ENCODE results near the gene TCHP. TPM values are rescaled to one million over a fixed set of nuclear protein-coding genes. Genes with fewer than 3 reads are reported as not detected.
A peak's percentile ranks its signal among the peaks of the same experiment; 100 is the strongest.

The TCHP gene
- total RNA-seq, 2 donors from 2014 or later = 26.1 to 31.9 TPM

DNA sequence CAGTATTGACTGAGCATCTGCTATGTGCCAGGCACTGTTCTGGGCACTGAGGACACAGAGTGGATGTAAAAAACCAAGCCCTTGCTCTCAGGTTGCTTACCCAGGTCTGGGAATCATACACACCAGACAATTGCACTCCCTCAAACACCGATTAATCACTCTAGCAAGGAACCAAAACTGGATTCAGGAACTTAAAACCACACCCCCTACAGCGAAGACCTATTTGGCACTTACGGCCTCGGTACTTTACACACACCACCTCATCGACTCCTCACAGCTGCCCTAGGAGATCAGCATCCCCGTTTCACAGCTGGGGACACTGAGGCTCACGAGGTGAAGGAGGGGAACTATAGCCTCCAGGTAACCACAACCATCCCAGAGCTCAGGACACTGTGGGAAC, 21.3 kb upstream of the TCHP start:
- peaks cover 4% of the 10 kb centered on the region for H3K4me1 ChIP-seq (ENCODE audit: control insufficient read depth, insufficient read depth, low read length)
- no peaks in the 10 kb centered on the region for H3K27me3 Mint-ChIP-seq (ENCODE audit: insufficient read depth)
- no peak overlapping the region for H3K27ac ChIP-seq (ENCODE audit: low read depth, low read length)
- H3K9ac ChIP-seq (ENCODE audit: extremely low read depth, low read length, poor library complexity, severe bottlenecking) = no peak overlapping the region
- no peak for DNase-seq
- H3K9me3 ChIP-seq (ENCODE audit: control insufficient read depth, low read length) = no peaks in the 10 kb centered on the region
- no peak for TF ChIP-seq CTCF (conservative IDR thresholded peaks at IDR 0.05)
- no peaks in the 10 kb centered on the region for H3K36me3 ChIP-seq (ENCODE audit: control insufficient read depth, insufficient read depth, low read length)
- peaks cover 49% of the 10 kb centered on the region for H3K4me1 Mint-ChIP-seq
- H3K4me3 Mint-ChIP-seq = peak overlapping the region; percentile 91
- H3K27me3 ChIP-seq (ENCODE audit: control insufficient read depth, insufficient read depth, low read length, poor library complexity, severe bottlenecking) = no peaks in the 10 kb centered on the region
- no peaks in the 10 kb centered on the region for H3K9me3 Mint-ChIP-seq
- H3K27ac Mint-ChIP-seq = peak overlapping the region; percentile 20
- H3K4me3 ChIP-seq (ENCODE audit: low read length) = peak overlapping the region; percentile 99
- WGBS, 2 experiments (ENCODE audit: insufficient coverage in 1 of 2, insufficient read length in 1 of 2) = 81% methylated on average over 7 of the region's 7 CpGs; no CpG with 5 or more reads in 1 of the 2 experiments
- H3K36me3 Mint-ChIP-seq (ENCODE audit: low read depth) = no peaks in the 10 kb centered on the region

DNA sequence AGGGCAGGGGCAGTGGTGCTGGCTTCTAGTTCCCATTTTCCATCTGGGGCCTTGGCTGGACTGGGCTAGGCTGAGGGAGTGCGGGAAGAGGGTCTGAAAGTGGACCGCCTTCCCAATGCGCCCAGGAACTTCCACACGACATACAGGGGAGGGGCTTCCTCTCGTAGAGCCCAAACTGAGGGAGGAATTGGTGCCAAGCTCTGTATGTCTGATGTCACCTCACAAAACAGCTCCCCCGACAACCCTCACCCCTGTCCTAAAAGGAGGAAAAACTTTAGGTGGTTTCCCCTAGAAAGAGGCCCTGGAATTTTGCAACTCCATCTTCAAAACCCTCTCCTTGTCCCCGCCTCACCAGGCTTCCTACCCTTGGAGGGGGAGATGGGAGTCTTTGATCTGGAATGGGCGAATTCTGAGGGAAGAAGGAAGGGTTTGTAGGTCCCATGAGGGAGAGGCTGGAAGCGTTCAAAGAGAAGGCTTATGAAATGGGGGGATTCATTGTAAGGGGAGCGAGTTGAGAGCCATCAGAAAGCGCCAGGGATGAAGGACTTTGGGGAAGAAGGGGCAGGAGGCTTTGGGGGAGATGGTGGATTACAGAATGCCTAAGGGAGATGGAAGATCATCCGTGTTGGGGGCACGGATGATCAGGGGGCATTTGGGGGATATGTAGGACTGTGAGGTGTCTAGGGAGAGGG, 20.6 kb upstream of the TCHP start:
- no peaks in the 10 kb centered on the region for H3K36me3 Mint-ChIP-seq (ENCODE audit: low read depth)
- no peak for DNase-seq
- no peaks in the 10 kb centered on the region for H3K9me3 ChIP-seq (ENCODE audit: control insufficient read depth, low read length)
- no peaks in the 10 kb centered on the region for H3K27me3 ChIP-seq (ENCODE audit: control insufficient read depth, insufficient read depth, low read length, poor library complexity, severe bottlenecking)
- no peaks in the 10 kb centered on the region for H3K27me3 Mint-ChIP-seq (ENCODE audit: insufficient read depth)
- no peak for TF ChIP-seq CTCF (conservative IDR thresholded peaks at IDR 0.05)
- peak overlapping the region; percentile 91 for H3K4me3 Mint-ChIP-seq
- H3K9ac ChIP-seq (ENCODE audit: extremely low read depth, low read length, poor library complexity, severe bottlenecking) = peak overlapping the region; percentile 61
- peak overlapping the region; percentile 90 for H3K27ac Mint-ChIP-seq
- no peaks in the 10 kb centered on the region for H3K9me3 Mint-ChIP-seq
- 3 to 11% methylated on average over 6 to 13 of the region's 13 CpGs for WGBS, 2 experiments (ENCODE audit: insufficient coverage in 1 of 2, insufficient read length in 1 of 2)
- no peaks in the 10 kb centered on the region for H3K36me3 ChIP-seq (ENCODE audit: control insufficient read depth, insufficient read depth, low read length)
- H3K27ac ChIP-seq (ENCODE audit: low read depth, low read length) = no peak overlapping the region
- H3K4me1 ChIP-seq (ENCODE audit: control insufficient read depth, insufficient read depth, low read length) = peaks cover 4% of the 10 kb centered on the region
- peaks cover 49% of the 10 kb centered on the region for H3K4me1 Mint-ChIP-seq
- peak overlapping the region; percentile 99 for H3K4me3 ChIP-seq (ENCODE audit: low read length)

DNA sequence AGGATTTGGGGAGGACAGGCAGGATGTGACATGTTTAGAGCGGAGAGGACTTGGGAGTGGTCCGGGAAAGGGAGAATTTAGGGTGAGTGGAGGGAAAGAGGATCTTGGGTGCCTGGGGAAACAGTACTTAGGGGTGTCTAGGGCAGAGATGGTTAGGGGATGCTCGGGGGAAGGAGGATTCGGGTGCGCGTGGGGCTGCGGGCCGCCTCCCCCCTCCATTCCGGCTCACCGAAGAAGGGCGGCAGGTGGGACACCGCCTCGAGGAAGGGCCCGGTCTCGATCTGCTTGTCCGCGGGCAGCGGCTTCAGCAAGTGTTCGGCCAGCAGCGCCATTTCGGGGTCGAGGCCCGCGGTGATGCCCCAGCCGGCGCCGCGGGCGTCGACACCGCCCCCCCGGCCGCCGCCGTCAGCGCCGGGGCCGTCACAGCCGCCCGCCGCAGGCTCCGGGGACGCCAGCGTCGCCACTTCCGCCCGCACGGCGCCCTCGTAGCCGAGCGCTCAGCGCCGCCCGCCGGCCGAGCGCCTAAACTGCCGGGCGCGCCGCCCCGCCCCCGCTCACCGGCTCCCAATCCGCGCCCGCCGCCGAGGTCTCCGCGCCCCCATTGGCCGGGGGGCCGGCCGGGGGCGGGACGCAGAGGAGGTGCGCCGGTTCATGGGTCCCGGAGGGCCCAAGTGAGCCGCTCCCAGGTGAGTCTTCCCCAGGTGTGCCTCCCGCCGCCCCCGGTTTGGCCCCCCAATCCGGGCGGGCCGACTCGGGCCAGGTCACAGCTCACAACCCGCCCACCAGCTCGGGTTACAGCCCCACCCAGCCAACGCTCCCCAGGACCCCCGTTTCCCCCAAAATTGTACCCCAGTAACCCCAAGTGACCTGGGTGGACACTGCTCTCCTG, 19.8 kb upstream of the TCHP start, which contains the start of gene GLTP:
Gene GLTP, minus strand, starts transcription at position 499 of the 889 bp plus-strand sequence. Its CDS starts 167 bp downstream, at position 332.
- Mint-ChIP-seq H3K36me3 (ENCODE audit: low read depth) (no peaks in the 10 kb centered on the region), H3K9me3 (no peaks in the 10 kb centered on the region), H3K27me3 (ENCODE audit: insufficient read depth) (no peaks in the 10 kb centered on the region), H3K27ac (peak within 1 kb of the TSS; percentile 94), H3K4me1 (peaks cover 46% of the 10 kb centered on the region), H3K4me3 (peak within 1 kb of the TSS; percentile 91)
- Histone ChIP-seq H3K4me1 (ENCODE audit: control insufficient read depth, insufficient read depth, low read length) (peaks cover 4% of the 10 kb centered on the region), H3K36me3 (ENCODE audit: control insufficient read depth, insufficient read depth, low read length) (no peaks in the 10 kb centered on the region), H3K9ac (ENCODE audit: extremely low read depth, low read length, poor library complexity, severe bottlenecking) (peak within 1 kb of the TSS; percentile 61), H3K4me3 (ENCODE audit: low read length) (peak within 1 kb of the TSS; percentile 99), H3K9me3 (ENCODE audit: control insufficient read depth, low read length) (no peaks in the 10 kb centered on the region), H3K27ac (ENCODE audit: low read depth, low read length) (no peak within 1 kb of the TSS), H3K27me3 (ENCODE audit: control insufficient read depth, insufficient read depth, low read length, poor library complexity, severe bottlenecking) (no peaks in the 10 kb centered on the region)
- 0% methylated on average over 18 to 92 of the region's 92 CpGs for WGBS, 2 experiments (ENCODE audit: insufficient coverage in 1 of 2, insufficient read length in 1 of 2)
- DNase-seq = peak; percentile 98
- peak; percentile 68 for TF ChIP-seq CTCF (conservative IDR thresholded peaks at IDR 0.05)
